Measurements from ENCODE around the gene ATP5IF1. TPM values are rescaled to one million over a fixed set of nuclear protein-coding genes. Genes with fewer than 3 reads are reported as not detected.

ATP5IF1 gene
- total and polyA plus RNA-seq, 2 of the 8 experiments (the other 6 are each of a cell fraction or from before 2014, with no cell fraction given) = 198 to 242 TPM

- 69% methylated on average over 8 of the region's 8 CpGs; no CpG with 5 or more reads in 1 of the 2 experiments for WGBS, 2 experiments (ENCODE audit: extremely low coverage in 1 of 2, insufficient coverage in 1 of 2, insufficient read length in 1 of 2, insufficient replicate concordance in 2 of 2, low coverage in 1 of 2, low lambda C conversion rate in 2 of 2, missing lambda C conversion rate in 1 of 2)
- no peak overlapping the region for H3K9ac ChIP-seq (replicated peaks in 1 of 4; ENCODE audit: extremely low read depth in 1 of 4, low read depth in 3 of 4, low read length in 3 of 4)
- no peak overlapping the region for H4K91ac ChIP-seq (replicated peaks; ENCODE audit: insufficient read length, low read length)
- H4K5ac ChIP-seq (ENCODE audit: insufficient read length, low read depth, low read length) = no peak overlapping the region
- no peak overlapping the region for H3K4ac ChIP-seq (replicated peaks; ENCODE audit: insufficient read length, low read depth, low read length)
- ChIA-PET POLR2A (ENCODE audit: partially characterized antibody) (interaction anchor here (0.8 to 1.7 kb wide), 4 partner anchors 26 to 312 kb away, joined by 3 to 4 read pairs (median 4); partner anchors contain the start of genes EYA3 and RCC1), CTCF (ENCODE audit: partially characterized antibody) (interaction anchor here (0.7 to 2.6 kb wide), 6 partner anchors 15 to 102 kb away, joined by 3 to 17 read pairs (median 4); no protein-coding TSS in a partner anchor)
- H2AFZ ChIP-seq (ENCODE audit: low read length) = peak overlapping the region; percentile 25; the same call in 1 of the 2 replicates
- H3K18ac ChIP-seq (ENCODE audit: extremely low read depth, low read length) = peak overlapping the region; percentile 90; the same call in 1 of the 2 replicates
- H4K20me1 ChIP-seq (replicated peaks in 1 of 2; ENCODE audit: control insufficient read depth in 1 of 2, insufficient read depth in 2 of 2, low read length in 2 of 2) = no peaks in the 10 kb centered on the region
- no peak overlapping the region for H2BK120ac ChIP-seq (replicated peaks; ENCODE audit: low read depth, low read length)
- peaks cover 11 to 34% (median 22%) of the 10 kb centered on the region in 4 experiments for H3K4me1 ChIP-seq (replicated peaks in 1 of 4; ENCODE audit: control insufficient read depth in 3 of 4, insufficient read depth in 4 of 4, low read length in 3 of 4)
- peak overlapping the region in 1 of 2 experiments; percentile 42; a peak in 1 of 4 replicates for H3K4me2 ChIP-seq (ENCODE audit: insufficient read depth in 1 of 2, low read depth in 2 of 2, low read length in 2 of 2)
- DNase-seq (ENCODE audit: low read depth in 1 of 2, low spot score in 2 of 2) (peak; percentile 44 to 62), FAIRE-seq (no peak)
- H3K27ac ChIP-seq (ENCODE audit: low read depth, low read length) = no peak overlapping the region
- H3K56ac ChIP-seq (replicated peaks; ENCODE audit: insufficient read length, low read depth, low read length) = no peak overlapping the region
- H2BK15ac ChIP-seq (ENCODE audit: low read length) = peak overlapping the region; percentile 100; the same call in 1 of the 2 replicates
- H3K14ac ChIP-seq (ENCODE audit: insufficient read length) = no peak overlapping the region
- H3K4me3 ChIP-seq (ENCODE audit: extremely low read depth in 1 of 4, insufficient read depth in 2 of 4, low read depth in 3 of 4, low read length in 4 of 4) = no peak overlapping the region
- peaks cover 5% of the 10 kb centered on the region; the same call in 1 of the 2 replicates for H3K23me2 ChIP-seq (ENCODE audit: low read depth, low read length)
- peaks cover 0 to 4% (median 0%) of the 10 kb centered on the region in 4 experiments; a peak in 2 of 8 replicates for H3K36me3 ChIP-seq (ENCODE audit: control insufficient read depth in 2 of 4, insufficient read depth in 4 of 4, low read length in 3 of 4)
- no peak overlapping the region for H3K23ac ChIP-seq (ENCODE audit: insufficient read length)
- peak overlapping the region; percentile 69; the same call in 1 of the 2 replicates for H2AK5ac ChIP-seq (ENCODE audit: low read depth, low read length)
- no peaks in the 10 kb centered on the region for H3K27me3 ChIP-seq (replicated peaks in 1 of 4; ENCODE audit: control insufficient read depth in 3 of 4, extremely low read depth in 1 of 4, insufficient read depth in 3 of 4, low read length in 3 of 4)
- peak overlapping the region; percentile 85; the same call in 1 of the 2 replicates for H2BK12ac ChIP-seq (ENCODE audit: low read depth, low read length)
- H3K9me3 ChIP-seq (ENCODE audit: insufficient read depth in 2 of 2, low read depth in 1 of 2, low read length in 1 of 2) = no peaks in the 10 kb centered on the region
- peak overlapping the region; percentile 9; the same call in 1 of the 2 replicates for H4K8ac ChIP-seq (ENCODE audit: extremely low read depth, insufficient read depth, low read length)
- H3K79me1 ChIP-seq (ENCODE audit: low read depth, low read length) = no peaks in the 10 kb centered on the region; the same call in 1 of the 2 replicates
- H2BK20ac ChIP-seq (ENCODE audit: low read length) = no peak overlapping the region
- peak overlapping the region; percentile 76 for H2BK5ac ChIP-seq (ENCODE audit: low read depth, low read length)
- H3K79me2 ChIP-seq (ENCODE audit: control insufficient read depth in 1 of 2, insufficient read depth in 2 of 2, low read length in 2 of 2) = no peaks in the 10 kb centered on the region
- TF ChIP-seq JUND (IDR thresholded peaks at IDR 0.05; ENCODE audit: low read length) (peak; percentile 58; the same call in 1 of the 2 replicates), BACH1 (IDR thresholded peaks at IDR 0.05; ENCODE audit: low read length) (no peak)
Measured at GRCh38 chr1:28193701-28194161, 42.2 kb upstream of the ATP5IF1 start.

All from H1 (cell line).